Sigmoid colon (tissue), 4 donors: ENCODE results near the gene STKLD1.
"Not testable (repeated sequence)": the region's sequence is repeated elsewhere in the genome, so short reads cannot be mapped to it uniquely, and the experiment has no call there.

ENCODE experiments used
- POLR2A ChIP-seq, 2 donors: fragments of 450-650 bp; IDR thresholded peaks; one replicate each; pipeline ENCODE4 v1.6.1; 2016; ENCODE audit warnings: antibody characterized with exemption in 2 of 2, mild to moderate bottlenecking in 2 of 2, moderate library complexity in 2 of 2
- POLR2AphosphoS5 ChIP-seq, 4 donors: sonication (generic); formaldehyde crosslinking; IDR thresholded peaks; one replicate each; pipeline ENCODE4 v1.6.1; 2017; ENCODE audit warnings: antibody characterized with exemption in 4 of 4
- TF ChIP-seq, protein P1 (sequence below), 4 experiments: fragments of 450-650 bp in 3 of 4; fragments of 200-600 bp in 1 of 4; IDR thresholded peaks; one replicate each; pipeline ENCODE4 v1.5.1; 2016 to 2019; ENCODE audit warnings: antibody characterized with exemption in 4 of 4, mild to moderate bottlenecking in 3 of 4, moderate library complexity in 2 of 4

DNA sequence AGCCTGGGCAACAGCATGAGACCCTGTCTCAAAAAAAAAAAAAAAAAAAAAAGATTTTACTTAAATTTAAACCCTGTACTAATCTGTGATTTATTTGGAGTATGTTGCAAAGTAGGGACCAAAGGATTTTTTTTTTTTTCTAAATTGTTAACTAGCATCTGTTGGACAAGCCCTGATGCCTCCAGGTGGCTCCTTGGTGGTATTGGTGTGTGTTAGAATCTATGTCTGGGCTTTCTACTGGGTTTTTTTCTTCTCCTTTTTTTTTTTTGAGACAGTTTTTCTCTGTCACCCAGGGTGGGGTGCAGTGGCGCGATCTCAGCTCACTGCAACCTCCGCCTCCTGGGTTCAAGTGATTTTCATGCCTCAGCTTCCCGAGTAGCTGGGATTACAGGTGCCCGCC is 75.7 kb downstream of the STKLD1 start:
- TF ChIP-seq POLR2AphosphoS5, POLR2A (IDR thresholded peaks at IDR 0.05): not testable (repeated sequence)
- TF ChIP-seq, protein P1, sequence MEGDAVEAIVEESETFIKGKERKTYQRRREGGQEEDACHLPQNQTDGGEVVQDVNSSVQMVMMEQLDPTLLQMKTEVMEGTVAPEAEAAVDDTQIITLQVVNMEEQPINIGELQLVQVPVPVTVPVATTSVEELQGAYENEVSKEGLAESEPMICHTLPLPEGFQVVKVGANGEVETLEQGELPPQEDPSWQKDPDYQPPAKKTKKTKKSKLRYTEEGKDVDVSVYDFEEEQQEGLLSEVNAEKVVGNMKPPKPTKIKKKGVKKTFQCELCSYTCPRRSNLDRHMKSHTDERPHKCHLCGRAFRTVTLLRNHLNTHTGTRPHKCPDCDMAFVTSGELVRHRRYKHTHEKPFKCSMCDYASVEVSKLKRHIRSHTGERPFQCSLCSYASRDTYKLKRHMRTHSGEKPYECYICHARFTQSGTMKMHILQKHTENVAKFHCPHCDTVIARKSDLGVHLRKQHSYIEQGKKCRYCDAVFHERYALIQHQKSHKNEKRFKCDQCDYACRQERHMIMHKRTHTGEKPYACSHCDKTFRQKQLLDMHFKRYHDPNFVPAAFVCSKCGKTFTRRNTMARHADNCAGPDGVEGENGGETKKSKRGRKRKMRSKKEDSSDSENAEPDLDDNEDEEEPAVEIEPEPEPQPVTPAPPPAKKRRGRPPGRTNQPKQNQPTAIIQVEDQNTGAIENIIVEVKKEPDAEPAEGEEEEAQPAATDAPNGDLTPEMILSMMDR (IDR thresholded peaks at IDR 0.05): not testable (repeated sequence)
